Activated CD4-positive, alpha-beta T cell treated with anti-CD3 and anti-CD28 coated beads, Interleukin-2, amount 10 ng/mL, durations not matched to agents 7 days and 5 days (primary cell): ENCODE results near the gene NREP. TPM values are rescaled to one million over a fixed set of nuclear protein-coding genes. Genes with fewer than 3 reads are reported as not detected.
A peak's percentile ranks its signal among the peaks of the same experiment; 100 is the strongest.

Experiments used
- CTCF ChIA-PET: fragments of 350-600 bp; sonication (Branson Sonifier 250); formaldehyde crosslinking; loops from one replicate; lab custom pipeline; 2021; ENCODE audit warnings: antibody characterized with exemption; lab: Charles Lee
- POLR2A ChIA-PET: fragments of 350-600 bp; sonication (Branson Sonifier 250); formaldehyde crosslinking; loops from one replicate; lab custom pipeline; 2021; ENCODE audit warnings: antibody characterized with exemption; lab: Charles Lee
- DNase-seq: peaks from one replicate; pipeline ENCODE4 v3.0.0-alpha.2; 2020
- H3K27ac Mint-ChIP-seq: one replicate; pipeline ENCODE4 v1.8.0; 2021; ENCODE audit warnings: mild to moderate bottlenecking, moderate library complexity, mixed read lengths
- H3K27me3 Mint-ChIP-seq: one replicate; pipeline ENCODE4 v1.8.0; 2021; ENCODE audit warnings: mixed read lengths
- H3K36me3 Mint-ChIP-seq: one replicate; pipeline ENCODE4 v1.8.0; 2021; ENCODE audit warnings: low read depth, mixed read lengths
- H3K4me1 Mint-ChIP-seq: one replicate; pipeline ENCODE4 v1.8.0; 2021; ENCODE audit warnings: mixed read lengths
- H3K4me3 Mint-ChIP-seq: one replicate; pipeline ENCODE4 v1.8.0; 2021; ENCODE audit warnings: mild to moderate bottlenecking, moderate library complexity, mixed read lengths
- H3K9me3 Mint-ChIP-seq: one replicate; pipeline ENCODE4 v1.8.0; 2021; ENCODE audit warnings: mixed read lengths
- total RNA-seq, 2 experiments: library from RNA; stranded (reverse); gene quantifications; one replicate each; pipeline ENCODE4 v1.2.3, GENCODE V29; 2021

NREP gene
- total RNA-seq, 2 experiments from 2014 or later, result 22.8 to 27.3 TPM

- ChIA-PET POLR2A (no interaction called here), CTCF (interaction anchor here (0.6 kb wide), 1 partner anchor 104 kb away, joined by 3 read pairs; no protein-coding TSS in a partner anchor)
- no peaks in the 10 kb centered on the region for H3K9me3 Mint-ChIP-seq
- H3K4me1 Mint-ChIP-seq, result peaks cover 35% of the 10 kb centered on the region
- H3K27me3 Mint-ChIP-seq, result no peaks in the 10 kb centered on the region
- peaks cover 10% of the 10 kb centered on the region for H3K36me3 Mint-ChIP-seq
- H3K27ac Mint-ChIP-seq, result no peak overlapping the region
- no peak for DNase-seq
- H3K4me3 Mint-ChIP-seq, result no peak overlapping the region
These were observed 13.0 kb downstream of the NREP start for GRCh38 chr5:111743988-111744387.

GRCh38 chr5:111743512-111743911 lies 13.5 kb downstream of the NREP start:
- Mint-ChIP-seq H3K4me1 (peaks cover 35% of the 10 kb centered on the region), H3K27me3 (no peaks in the 10 kb centered on the region), H3K9me3 (no peaks in the 10 kb centered on the region), H3K4me3 (no peak overlapping the region), H3K36me3 (peaks cover 10% of the 10 kb centered on the region), H3K27ac (no peak overlapping the region)
- DNase-seq, result no peak
- CTCF ChIA-PET, result no interaction called here
- POLR2A ChIA-PET, result no interaction called here

- H3K36me3 Mint-ChIP-seq, result peaks cover 8% of the 10 kb centered on the region
- ChIA-PET POLR2A (interaction anchor here (0.6 kb wide), 1 partner anchor 10 kb away, joined by 3 read pairs; no protein-coding TSS in a partner anchor), CTCF (interaction anchor here (0.9 to 1.6 kb wide), 2 partner anchors 16 to 23 kb away, joined by 3 read pairs; no protein-coding TSS in a partner anchor)
- peak overlapping the region; percentile 61 for H3K4me3 Mint-ChIP-seq
- no peak for DNase-seq
- H3K27me3 Mint-ChIP-seq, result no peaks in the 10 kb centered on the region
- peaks cover 39% of the 10 kb centered on the region for H3K4me1 Mint-ChIP-seq
- no peaks in the 10 kb centered on the region for H3K9me3 Mint-ChIP-seq
- peak overlapping the region; percentile 74 for H3K27ac Mint-ChIP-seq
These were observed 14.6 kb downstream of the NREP start for GRCh38 chr5:111742177-111742994.

GRCh38 chr5:111741278-111741677 lies 15.7 kb downstream of the NREP start:
- POLR2A ChIA-PET, result no interaction called here
- CTCF ChIA-PET, result interaction anchor here (1.6 kb wide), 1 partner anchor 17 kb away, joined by 3 read pairs; no protein-coding TSS in a partner anchor
- Mint-ChIP-seq H3K4me1 (peaks cover 39% of the 10 kb centered on the region), H3K27ac (peak overlapping the region; percentile 80), H3K9me3 (no peaks in the 10 kb centered on the region), H3K27me3 (no peaks in the 10 kb centered on the region), H3K36me3 (peaks cover 10% of the 10 kb centered on the region), H3K4me3 (peak overlapping the region; percentile 14)
- DNase-seq, result peak; percentile 14

GRCh38 chr5:111739416-111739815 lies 17.6 kb downstream of the NREP start:
- Mint-ChIP-seq H3K27ac (no peak overlapping the region), H3K4me1 (peaks cover 40% of the 10 kb centered on the region), H3K9me3 (no peaks in the 10 kb centered on the region), H3K36me3 (peaks cover 10% of the 10 kb centered on the region), H3K27me3 (no peaks in the 10 kb centered on the region), H3K4me3 (no peak overlapping the region)
- ChIA-PET CTCF (no interaction called here), POLR2A (no interaction called here)
- DNase-seq, result no peak

GRCh38 chr5:111738118-111738517 lies 18.9 kb downstream of the NREP start:
- Mint-ChIP-seq H3K36me3 (peaks cover 15% of the 10 kb centered on the region), H3K27me3 (no peaks in the 10 kb centered on the region), H3K4me3 (no peak overlapping the region), H3K9me3 (no peaks in the 10 kb centered on the region), H3K27ac (no peak overlapping the region), H3K4me1 (peaks cover 43% of the 10 kb centered on the region)
- DNase-seq, result no peak
- POLR2A ChIA-PET, result no interaction called here
- CTCF ChIA-PET, result no interaction called here

- H3K36me3 Mint-ChIP-seq, result peaks cover 19% of the 10 kb centered on the region
- no peak for DNase-seq
- no peaks in the 10 kb centered on the region for H3K27me3 Mint-ChIP-seq
- H3K9me3 Mint-ChIP-seq, result no peaks in the 10 kb centered on the region
- ChIA-PET CTCF (no interaction called here), POLR2A (no interaction called here)
- H3K27ac Mint-ChIP-seq, result no peak overlapping the region
- H3K4me1 Mint-ChIP-seq, result peaks cover 45% of the 10 kb centered on the region
- H3K4me3 Mint-ChIP-seq, result no peak overlapping the region
These were observed 19.3 kb downstream of the NREP start for GRCh38 chr5:111737716-111738115.

- Mint-ChIP-seq H3K36me3 (peaks cover 21% of the 10 kb centered on the region), H3K27ac (no peak overlapping the region), H3K9me3 (no peaks in the 10 kb centered on the region), H3K4me1 (peaks cover 40% of the 10 kb centered on the region), H3K4me3 (no peak overlapping the region), H3K27me3 (no peaks in the 10 kb centered on the region)
- POLR2A ChIA-PET, result no interaction called here
- CTCF ChIA-PET, result interaction anchor here (0.8 kb wide), 1 partner anchor 17 kb away, joined by 3 read pairs; no protein-coding TSS in a partner anchor
- DNase-seq, result no peak
These were observed 21.3 kb downstream of the NREP start for GRCh38 chr5:111735583-111736270.

GRCh38 chr5:111734597-111734996 lies 22.4 kb downstream of the NREP start:
- ChIA-PET CTCF (interaction anchor here (1.0 kb wide), 1 partner anchor 10 kb away, joined by 3 read pairs; no protein-coding TSS in a partner anchor), POLR2A (no interaction called here)
- H3K36me3 Mint-ChIP-seq, result peaks cover 31% of the 10 kb centered on the region
- DNase-seq, result no peak
- H3K4me3 Mint-ChIP-seq, result no peak overlapping the region
- no peaks in the 10 kb centered on the region for H3K9me3 Mint-ChIP-seq
- peaks cover 41% of the 10 kb centered on the region for H3K4me1 Mint-ChIP-seq
- H3K27me3 Mint-ChIP-seq, result no peaks in the 10 kb centered on the region
- H3K27ac Mint-ChIP-seq, result no peak overlapping the region

GRCh38 chr5:111734013-111734412 lies 23.0 kb downstream of the NREP start:
- no peak overlapping the region for H3K27ac Mint-ChIP-seq
- no peaks in the 10 kb centered on the region for H3K9me3 Mint-ChIP-seq
- H3K4me3 Mint-ChIP-seq, result no peak overlapping the region
- DNase-seq, result peak; percentile 29
- POLR2A ChIA-PET, result no interaction called here
- H3K27me3 Mint-ChIP-seq, result no peaks in the 10 kb centered on the region
- CTCF ChIA-PET, result interaction anchor here (1.0 kb wide), 1 partner anchor 9 kb away, joined by 3 read pairs; no protein-coding TSS in a partner anchor
- peaks cover 31% of the 10 kb centered on the region for H3K36me3 Mint-ChIP-seq
- peaks cover 39% of the 10 kb centered on the region for H3K4me1 Mint-ChIP-seq

- Mint-ChIP-seq H3K27ac (no peak overlapping the region), H3K9me3 (no peaks in the 10 kb centered on the region), H3K27me3 (no peaks in the 10 kb centered on the region), H3K4me3 (no peak overlapping the region), H3K4me1 (peaks cover 38% of the 10 kb centered on the region), H3K36me3 (peaks cover 31% of the 10 kb centered on the region)
- ChIA-PET POLR2A (no interaction called here), CTCF (interaction anchor here (1.0 kb wide), 1 partner anchor 9 kb away, joined by 3 read pairs; no protein-coding TSS in a partner anchor)
- DNase-seq, result no peak
These were observed 23.4 kb downstream of the NREP start for GRCh38 chr5:111733571-111733970.

GRCh38 chr5:111731638-111732037 lies 25.4 kb downstream of the NREP start:
- Mint-ChIP-seq H3K4me1 (peaks cover 31% of the 10 kb centered on the region), H3K9me3 (no peaks in the 10 kb centered on the region), H3K27me3 (no peaks in the 10 kb centered on the region), H3K27ac (no peak overlapping the region), H3K36me3 (peaks cover 24% of the 10 kb centered on the region), H3K4me3 (no peak overlapping the region)
- DNase-seq, result no peak
- CTCF ChIA-PET, result no interaction called here
- POLR2A ChIA-PET, result no interaction called here
